NCI-H748 (cell line): ENCODE results near the gene CYLD.

Experiments
- DNase-seq: peaks from one replicate; lab custom pipeline; 2025; ENCODE audit not compliant: unreplicated experiment; lab: John Stamatoyannopoulos, UW

The CYLD gene

DNA sequence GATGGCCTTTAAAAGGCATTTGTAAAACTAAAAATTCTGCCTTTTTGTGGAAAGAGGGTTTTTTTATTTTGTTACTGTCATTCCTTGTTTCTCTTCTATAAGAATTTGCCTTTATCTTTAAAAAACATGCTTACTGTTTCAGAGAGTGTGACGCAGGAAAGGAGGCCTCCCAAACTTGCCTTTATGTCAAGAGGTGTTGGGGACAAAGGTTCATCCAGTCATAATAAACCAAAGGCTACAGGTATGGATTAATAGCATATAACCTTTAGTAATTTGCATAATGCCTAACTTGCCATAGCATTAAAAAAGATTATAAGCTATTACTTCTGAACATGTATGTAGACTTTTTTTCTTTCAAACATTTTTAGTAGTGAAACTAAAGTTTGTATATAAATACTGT is 34.2 kb downstream of the CYLD start:
- DNase-seq, result no peak

DNA sequence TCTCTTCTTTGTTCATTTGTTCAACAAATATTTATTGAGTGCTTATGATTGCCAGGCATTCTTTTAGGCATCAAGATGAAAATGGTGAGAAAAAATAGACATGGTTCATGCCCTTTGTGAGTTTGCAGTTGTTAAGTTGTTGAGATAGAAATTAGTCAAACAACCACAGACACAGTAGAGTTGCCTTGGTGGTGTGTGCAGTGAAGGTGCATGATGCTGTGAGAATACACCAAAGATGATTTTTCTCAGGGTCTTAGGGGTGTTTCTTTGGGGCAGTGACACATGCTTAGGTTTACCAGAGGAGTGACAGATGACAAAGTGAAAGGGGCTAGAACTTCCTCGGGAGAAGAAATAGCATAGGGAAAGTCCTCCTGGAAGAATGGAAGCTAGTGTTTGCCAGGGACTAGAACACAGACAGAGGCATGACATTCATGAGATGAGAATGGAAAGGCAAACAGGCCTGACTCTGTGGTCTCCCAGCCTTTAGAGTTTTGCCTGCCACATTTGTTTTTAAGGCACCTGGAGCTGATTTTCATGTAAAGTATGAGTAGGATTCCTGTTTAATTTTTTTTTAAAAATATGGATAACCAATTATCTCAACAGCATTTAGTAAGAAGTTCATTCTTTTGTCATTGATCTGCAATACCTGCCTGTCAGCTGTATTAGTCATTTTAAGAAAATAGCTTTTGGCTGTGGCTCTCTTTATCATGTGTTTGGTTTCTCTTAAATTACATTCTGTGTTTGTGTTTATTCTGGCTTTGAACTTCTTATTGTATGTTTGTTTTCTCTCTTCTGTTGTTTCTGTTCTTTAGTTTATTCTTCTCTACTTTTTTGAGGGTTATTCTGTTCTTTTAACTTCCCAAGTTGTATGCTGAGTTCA is 36.6 kb downstream of the CYLD start:
- no peak for DNase-seq

DNA sequence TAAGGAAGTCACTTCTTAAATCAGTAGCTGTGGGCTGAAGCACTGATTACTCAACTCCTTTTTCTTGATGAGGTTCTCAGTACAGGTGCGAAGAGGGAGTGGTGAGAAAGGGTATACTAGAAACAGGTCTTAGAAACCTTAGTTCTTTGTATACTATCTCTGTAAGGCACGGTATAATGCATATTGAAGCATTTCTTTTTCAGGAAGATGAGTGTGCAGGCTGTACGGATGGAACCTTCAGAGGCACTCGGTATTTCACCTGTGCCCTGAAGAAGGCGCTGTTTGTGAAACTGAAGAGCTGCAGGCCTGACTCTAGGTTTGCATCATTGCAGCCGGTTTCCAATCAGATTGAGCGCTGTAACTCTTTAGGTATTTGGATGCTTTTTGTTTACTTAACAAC is 39.2 kb downstream of the CYLD start:
- no peak for DNase-seq

DNA sequence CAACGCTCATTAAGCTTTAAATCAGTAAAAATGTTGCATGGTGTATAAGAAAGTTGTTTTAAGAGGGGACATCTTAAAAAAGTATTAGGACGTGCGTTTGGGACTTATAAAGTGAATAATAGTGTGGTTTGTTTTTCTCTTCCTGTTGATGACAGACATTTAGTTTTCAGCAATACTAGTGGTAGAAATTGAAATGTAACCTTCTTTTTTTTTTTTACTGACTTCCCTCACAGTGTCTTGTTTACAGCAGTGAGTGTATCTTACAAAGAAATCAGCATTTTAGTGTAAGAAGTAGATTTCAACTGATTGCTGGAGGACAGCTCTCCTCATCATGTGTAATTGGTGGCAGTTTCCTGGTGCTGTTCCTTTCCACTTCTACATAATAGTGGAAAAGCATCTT is 39.6 kb downstream of the CYLD start:
- DNase-seq, result no peak

DNA sequence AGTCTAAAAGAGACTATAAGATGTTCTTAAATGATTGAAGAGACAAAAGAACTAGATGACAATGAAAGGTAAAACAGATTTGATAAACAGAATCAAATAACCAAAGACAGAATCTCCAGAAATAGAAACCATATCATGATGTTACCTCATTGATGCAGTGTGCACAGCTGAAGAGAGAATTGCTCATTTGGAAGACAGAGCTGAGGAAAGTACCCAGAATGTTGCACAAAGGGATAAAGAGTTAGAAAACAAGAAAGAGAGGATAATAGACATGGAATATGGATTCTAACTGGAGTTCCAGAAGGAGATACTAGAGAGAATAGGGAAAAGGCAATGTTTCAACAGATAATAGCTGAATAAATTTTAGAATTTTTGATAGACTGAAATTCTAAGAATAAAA is 47.9 kb downstream of the CYLD start:
- DNase-seq, result no peak

DNA sequence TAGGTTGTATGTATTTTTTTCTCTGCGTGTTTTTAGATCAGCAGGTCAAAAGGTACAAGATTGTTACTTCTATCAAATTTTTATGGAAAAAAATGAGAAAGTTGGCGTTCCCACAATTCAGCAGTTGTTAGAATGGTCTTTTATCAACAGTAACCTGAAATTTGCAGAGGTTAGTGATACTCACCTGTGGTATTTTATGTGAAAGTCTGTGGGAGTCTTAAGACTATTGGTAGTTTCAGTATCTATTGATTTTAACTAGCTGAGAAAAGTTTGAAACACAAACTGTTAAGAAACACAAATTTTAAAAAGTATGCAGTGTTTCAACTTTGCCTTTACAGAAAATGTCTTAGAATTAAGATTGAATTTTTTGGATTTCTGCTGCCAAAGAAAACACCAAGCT is 49.6 kb downstream of the CYLD start:
- DNase-seq, result no peak

DNA sequence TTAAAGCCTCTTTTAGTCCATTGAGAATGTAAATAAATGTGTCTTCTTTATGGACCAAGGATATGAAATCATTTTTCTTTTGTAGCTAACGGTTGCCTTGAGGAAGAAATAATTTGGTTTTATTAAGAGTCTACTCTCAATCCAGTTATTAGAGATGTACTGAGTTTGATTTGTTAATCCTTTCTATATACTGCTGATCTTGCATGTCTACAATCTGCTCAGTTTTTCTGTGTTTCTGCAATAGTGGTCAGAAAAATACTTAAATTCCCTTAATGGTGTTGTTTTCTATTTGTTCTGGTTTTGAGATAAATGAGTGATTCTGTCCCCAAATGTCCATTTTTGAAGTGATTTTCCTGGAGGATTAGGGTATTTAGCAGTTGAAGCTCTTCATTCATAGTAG is 54.9 kb downstream of the CYLD start:
- DNase-seq, result no peak

DNA sequence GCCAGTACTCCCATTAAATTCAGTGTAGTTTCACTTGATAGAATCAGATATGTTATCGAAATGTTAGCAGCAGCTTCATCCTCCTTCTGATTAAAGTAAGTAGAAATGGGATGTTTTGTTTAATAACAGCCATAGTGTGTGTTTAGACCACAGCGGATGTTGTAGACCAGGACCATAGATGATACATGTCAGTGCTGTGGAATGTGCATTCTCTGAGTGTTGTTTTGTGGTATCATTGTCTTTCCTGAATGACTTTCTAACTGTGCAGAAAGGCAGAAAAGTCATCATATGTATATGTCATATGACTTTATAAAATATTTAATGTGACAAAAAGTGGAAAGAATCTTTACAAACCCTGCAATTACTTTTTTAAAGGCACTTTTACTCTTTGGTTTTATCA is 55.6 kb downstream of the CYLD start:
- no peak for DNase-seq

DNA sequence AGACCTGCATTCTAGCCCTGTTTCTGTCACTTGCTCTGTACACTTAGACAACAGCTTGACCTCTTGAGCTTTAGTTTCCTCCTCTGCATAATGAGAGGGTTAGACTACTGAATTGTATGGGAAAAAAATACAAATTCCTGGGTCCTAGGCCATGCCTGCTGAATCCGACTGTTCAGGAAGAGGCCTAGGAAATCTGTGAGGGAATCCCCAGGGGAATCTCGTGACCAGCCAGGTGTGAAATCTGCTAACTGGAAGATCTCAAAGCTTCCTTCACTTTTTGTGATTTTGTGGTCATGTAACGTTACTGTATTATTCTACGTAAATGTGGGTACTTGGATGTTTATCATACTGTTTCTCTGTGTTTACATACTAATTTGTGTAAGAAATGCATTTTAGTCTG is 58.2 kb downstream of the CYLD start:
- DNase-seq, result no peak

DNA sequence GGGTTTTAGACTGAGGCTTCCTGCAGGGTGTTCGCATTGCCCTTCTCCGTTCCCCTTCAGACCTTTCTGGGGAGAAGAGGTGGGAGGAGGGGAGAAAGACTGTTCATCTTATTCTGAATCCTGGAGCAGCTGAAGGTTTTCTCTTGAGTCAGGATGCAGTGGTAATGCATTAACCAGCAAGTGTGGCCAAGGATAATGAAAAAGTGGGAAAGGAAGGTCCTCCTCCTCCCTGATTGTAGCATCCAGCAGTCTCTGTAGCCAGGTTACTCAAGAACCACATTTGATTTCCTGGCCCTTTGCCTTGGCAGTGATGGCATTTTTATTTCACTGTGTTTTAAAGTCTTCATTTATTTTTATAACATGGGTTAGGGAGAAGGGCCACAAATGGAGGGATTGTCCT is 59.1 kb downstream of the CYLD start:
- no peak for DNase-seq

DNA sequence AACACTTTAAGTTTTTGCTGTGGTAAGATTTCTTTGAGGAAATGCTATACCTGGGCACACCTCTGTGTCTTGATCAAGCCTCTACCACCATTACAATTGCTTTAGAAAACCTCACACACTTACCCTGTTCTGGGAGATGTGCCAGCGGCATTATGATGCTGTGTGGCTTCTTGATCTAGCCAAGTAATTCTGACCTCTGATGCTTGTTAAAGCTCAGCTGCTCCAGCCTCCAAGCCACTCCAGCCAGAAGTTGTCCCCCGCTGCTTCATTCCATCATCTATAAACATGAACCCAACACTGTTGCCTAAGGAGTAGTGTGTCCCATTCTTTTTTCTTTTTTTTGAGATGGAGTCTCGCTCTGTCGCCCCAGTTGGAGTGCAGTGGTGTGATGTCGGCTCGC is 60.1 kb downstream of the CYLD start:
- DNase-seq, result no peak

DNA sequence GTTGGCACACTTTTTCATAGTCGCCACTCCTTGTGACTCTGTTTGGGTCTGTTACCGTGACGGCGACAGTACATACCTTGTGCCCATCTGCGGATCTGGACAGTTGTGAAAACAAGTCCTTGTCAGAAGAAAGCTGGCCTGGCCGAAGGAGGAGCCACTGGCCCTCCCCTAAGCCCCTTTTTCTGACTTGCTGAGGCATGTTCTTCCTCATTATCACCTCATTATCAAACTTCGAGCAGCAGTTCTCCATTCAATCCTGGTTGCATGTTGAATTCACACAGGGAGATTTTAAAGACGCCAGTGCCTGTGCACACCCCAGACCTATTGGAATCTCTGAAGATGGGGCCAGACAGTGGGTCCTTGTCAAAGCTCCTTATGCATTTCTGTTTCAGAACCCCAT is 61.1 kb downstream of the CYLD start:
- DNase-seq, result no peak

DNA sequence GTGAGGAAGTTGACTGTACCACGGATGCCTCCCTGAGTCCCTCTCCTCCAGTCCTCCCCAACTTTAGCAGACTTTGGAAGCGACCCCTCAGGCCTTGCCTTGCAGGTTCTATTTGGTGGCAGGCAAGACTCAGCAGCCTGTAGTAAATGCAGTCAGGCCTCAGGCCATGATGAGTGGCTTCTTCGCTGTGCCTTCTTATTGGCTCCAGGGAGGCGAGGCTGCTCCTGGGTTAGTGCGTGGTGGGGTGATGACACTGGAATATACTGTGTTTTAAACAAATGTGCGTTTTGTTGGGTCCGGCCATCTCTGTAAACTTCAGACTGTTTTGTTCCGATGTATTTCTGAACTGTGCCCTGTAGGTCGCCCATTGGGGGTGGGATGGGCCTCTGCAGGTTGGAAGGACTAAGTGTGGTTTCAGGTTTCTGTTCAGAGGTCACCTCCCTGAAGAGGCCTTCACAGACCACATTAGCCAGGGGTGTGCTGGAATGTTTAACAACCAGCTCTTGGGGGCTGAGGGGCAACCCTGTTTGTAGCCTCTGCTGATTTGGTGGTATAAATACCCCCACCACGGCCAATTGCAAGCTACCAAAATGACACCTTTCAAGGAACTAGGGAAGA is 62.5 kb downstream of the CYLD start:
- no peak for DNase-seq

DNA sequence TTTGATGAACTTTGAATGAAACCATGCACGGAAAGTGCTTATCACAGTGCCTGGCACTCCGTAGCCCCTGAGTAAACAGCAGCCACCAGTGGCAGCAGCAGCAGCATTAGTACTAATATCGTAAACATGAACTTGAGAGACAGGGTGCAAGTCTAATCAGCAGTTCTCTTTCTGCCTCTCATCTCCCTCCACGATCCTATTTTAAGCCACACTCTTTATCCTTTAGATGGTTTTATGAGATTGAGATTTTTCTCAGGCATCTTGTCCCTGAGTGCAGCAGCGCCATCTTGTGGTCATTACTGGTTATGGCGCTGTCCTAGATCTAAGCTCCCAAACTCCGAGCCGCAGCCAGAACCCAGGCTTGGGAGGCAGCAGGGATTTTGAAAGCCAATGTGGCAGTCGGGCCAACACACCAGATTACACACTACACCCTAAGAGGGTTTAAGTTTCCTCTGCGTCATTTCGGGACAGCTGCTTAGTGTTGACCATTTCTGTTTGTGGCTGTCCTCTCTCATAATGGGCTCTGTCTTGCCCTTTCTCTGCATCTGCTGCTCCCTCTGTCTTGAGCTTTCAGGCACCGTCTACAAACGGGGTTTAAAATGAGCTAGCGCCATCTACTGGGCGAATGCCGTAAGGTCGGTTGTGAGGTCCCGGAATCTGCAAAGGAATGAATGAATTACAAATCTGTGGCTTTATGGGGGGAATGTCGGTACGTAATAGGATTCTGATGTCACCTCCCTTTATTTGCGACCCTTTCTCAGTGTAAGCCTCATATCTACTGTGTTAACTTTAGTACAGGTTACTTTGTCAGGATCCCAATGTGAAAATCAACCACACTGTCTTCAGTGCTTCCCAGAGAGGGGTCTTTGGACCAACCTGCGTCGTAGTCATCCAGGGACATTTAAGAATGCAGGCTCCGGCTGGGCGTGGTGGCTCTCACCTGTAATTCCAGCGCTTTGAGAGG is 64.5 kb downstream of the CYLD start:
- DNase-seq, result peak; percentile 78

DNA sequence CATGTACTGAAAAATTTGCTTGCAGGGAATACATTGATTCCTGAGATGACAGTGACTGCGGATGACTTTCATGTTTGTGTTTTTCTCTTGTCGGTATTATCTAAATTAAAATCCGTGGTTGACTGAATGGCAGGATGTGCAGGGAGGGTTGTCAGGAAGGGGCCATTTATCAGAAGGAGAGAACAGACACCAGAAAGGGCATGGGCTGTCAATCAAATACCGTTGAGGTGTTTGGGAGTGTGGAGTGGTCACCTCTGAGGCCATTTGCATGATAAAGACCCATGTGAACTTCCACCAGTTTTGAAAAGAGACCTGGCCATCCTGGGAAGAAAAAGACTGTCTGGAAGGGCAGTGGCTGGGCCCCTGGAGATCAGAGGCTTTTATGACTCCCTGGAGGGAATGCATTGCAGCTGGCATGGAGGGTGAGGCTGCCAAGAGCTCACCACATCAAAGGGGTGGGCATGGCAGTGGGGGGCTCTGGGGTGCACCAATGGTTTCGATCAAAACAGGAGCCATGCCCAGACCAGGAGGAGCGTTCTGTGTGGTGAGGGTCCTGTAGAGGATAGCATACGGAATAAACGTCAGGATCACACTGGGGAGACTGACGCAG is 67.1 kb downstream of the CYLD start:
- DNase-seq, result no peak

DNA sequence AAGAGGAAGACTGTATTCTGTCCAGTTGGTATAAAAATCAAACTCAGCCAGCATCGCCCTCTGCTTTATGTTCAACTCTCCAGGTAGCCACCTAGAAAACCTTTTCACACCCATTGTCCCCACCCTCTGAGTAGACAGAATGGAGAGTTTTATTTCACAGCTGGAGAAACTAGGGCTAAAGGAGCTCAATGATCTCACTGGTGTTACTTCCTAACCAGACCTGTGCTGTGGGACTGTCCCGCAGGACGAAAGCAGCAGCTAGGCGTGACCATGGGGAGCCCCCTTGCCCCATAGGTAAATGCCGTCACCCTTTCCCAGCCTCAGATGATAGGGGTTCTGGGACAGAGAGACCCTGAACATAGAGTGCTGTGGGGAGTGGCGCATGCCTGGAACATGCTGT is 67.7 kb downstream of the CYLD start:
- DNase-seq, result no peak

DNA sequence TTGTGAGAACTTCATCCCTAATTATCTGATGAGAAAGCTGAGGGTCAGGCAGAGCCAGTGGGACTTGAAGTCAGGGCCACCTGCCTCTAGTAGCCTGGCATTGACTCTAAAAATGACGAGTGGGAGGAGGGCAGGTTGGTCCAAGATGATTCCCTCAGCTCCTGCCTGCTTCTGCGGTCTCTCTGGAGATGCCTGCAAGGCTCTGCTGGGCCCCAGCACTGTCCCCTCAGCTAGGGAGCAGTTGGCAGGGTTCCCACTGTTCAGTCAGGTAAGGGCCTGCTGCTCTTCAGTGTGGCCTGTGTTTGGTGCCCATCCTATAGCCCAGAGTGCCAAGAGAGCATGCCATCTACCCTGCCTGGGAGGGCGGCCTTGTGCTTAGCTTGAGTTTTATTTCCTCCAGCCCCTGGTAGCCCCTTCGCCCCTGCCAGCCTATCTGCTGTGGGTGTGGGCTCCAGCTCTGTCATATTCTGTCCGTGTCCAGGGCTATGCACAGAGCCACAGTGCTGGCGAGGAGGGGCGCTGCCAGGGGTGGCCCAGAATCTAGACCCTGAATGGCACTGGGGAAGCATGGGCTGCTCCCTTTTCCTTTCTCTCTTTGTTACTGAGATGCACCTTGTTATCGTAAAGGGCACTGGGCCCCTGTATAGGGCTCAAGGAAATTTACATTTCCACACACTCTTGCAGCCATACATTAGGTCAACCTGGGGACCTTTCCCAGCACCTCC is 68.5 kb downstream of the CYLD start:
- no peak for DNase-seq

DNA sequence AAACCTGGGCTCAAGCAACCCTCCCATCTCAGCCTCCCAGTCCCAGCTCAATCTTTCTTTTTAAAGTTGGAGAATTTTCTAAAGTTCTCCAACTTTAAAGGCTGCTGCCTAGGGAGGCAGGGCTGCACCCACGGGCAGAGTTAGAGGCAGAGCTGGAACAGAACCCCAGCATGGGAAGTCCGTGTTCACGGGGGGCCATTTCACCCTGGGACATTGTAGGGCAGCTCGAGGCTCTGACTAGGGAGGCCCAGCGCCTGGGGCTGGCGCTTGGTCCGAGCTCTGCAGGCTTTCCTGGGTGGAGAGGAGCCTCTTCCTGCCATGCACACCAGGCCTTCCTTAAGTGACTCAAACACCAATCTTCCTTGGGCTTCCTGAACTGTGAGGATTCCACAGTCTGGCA is 70.2 kb downstream of the CYLD start:
- DNase-seq, result no peak

DNA sequence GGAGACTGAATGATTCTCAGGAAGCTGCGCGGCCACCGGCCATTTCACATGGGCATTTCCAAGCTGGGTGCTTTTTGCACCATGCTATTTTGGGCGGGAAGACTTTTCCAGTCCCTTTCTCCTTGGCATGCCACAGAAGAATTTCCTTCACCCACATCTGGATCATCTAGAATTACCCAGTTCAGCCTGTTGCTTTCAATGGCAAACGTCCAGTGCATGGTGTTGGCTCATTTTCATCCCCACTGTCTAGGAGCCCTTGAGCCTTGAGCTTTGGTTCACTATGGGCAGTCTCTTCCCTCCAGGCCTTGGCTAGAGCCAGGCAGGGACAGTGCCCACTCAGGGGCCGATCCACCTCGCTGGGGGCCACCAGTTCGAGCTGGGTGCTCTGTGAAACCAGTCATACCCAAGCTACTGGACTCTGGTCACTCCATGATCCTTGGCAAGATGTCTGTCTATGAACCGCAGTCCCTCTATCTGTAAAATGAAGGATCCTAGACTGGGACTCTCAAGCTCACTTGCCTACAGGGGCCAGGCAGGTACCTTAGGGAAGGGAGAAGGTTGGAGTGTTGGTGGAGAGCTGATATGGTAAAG is 71.1 kb downstream of the CYLD start:
- DNase-seq, result no peak

DNA sequence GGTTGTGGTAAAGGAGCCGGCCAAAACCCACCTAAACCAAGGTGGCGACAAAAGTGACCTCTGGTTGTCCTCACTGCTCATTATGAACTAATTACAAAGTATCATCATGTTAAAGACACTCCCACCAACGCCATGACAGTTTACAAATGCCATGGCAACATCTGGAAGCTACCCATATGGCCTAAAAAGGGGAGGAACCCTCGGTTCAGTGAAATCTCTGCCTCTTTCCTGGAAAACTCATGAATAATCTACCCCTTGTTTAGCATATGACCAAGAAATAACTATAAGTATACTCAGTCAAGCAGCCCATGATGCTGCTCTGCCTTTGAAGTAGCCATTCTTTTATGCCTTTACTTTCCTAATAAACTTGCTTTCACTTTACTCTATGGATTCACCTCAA is 72.2 kb downstream of the CYLD start:
- DNase-seq, result no peak
